Stimulated activated naive CD8-positive, alpha-beta T cell treated with anti-CD3 and anti-CD28 coated beads, Interleukin-15, amount 100 ng/mL, for 72 hours (primary cell): ENCODE results near the gene AUTS2.
"Not testable (repeated sequence)": the region's sequence is repeated elsewhere in the genome, so short reads cannot be mapped to it uniquely, and the experiment has no call there.

Experiments
- ATAC-seq: fragments of 150-1000 bp; cut with Tn5 transposase; 2 replicates; pipeline ENCODE4 v1.10.0; 2021; ENCODE audit warnings: mild to moderate bottlenecking, moderate library complexity
- DNase-seq, 2 donors: peaks; one replicate each; pipeline ENCODE4 v3.0.0; 2021 to 2022
- H3K27ac Mint-ChIP-seq, 2 donors: one replicate each; pipeline ENCODE4 v1.8.0; 2022; ENCODE audit warnings: mild to moderate bottlenecking in 2 of 2, mixed read lengths in 2 of 2, moderate library complexity in 2 of 2
- H3K27me3 Mint-ChIP-seq: one replicate; pipeline ENCODE4 v1.8.0; 2022; ENCODE audit warnings: mixed read lengths
- H3K4me1 Mint-ChIP-seq: one replicate; pipeline ENCODE4 v1.8.0; 2022; ENCODE audit warnings: mild to moderate bottlenecking, mixed read lengths
- H3K4me3 Mint-ChIP-seq, 2 donors: one replicate each; pipeline ENCODE4 v1.8.0; 2022; ENCODE audit warnings: mild to moderate bottlenecking in 2 of 2, mixed read lengths in 2 of 2, moderate library complexity in 1 of 2
- H3K9me3 Mint-ChIP-seq, 2 donors: one replicate each; pipeline ENCODE4 v1.8.0; 2022; ENCODE audit warnings: mixed read lengths in 2 of 2

The AUTS2 gene

DNA sequence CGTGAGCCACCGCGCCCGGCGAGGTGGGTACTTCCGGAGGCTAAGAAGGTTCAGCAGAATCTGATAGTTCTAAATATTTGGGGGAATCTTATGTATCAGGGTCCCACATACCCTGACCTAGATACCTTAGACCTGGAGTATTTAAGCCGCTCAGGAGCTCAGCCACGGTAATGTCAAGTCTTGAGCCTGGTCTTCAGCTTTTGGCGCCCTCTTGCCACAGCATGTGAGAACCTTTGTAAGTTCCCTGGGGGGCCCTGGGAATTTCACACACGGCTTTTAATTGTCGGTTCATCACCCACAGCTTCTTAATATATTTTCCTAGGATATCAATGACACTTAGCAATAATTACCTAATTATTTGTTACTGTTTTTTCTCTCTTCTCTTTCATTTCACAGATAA is 1209.4 kb downstream of the AUTS2 start:
- no peak for ATAC-seq

DNA sequence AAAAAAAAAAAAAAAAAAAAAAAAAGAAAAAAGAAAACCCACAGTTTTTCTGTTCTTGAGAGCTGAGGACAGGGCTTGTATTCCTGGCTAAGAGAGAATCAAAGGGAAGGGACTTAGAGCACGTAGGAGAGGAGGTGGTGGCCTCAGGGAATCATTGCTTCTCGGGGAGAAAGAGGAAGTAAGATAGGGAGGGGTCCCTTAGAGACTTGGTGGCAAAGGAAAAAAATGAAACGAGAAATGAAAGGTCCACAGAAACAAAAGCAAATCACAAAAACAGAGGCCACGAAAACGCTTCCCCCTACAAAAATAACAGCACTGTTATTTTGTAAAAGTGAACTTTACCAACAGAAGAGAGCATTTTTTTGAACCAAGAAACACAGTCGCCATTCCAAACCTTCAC is 1210.6 kb downstream of the AUTS2 start:
- H3K9me3 Mint-ChIP-seq = no peaks in the 10 kb centered on the region
- no peak for ATAC-seq

More for the DNA sequence above, 1209.4 kb downstream of the AUTS2 start:
- no peak for DNase-seq
- no peaks in the 10 kb centered on the region for H3K4me1 Mint-ChIP-seq
- H3K27me3 Mint-ChIP-seq = peaks cover 10% of the 10 kb centered on the region
- H3K4me3 Mint-ChIP-seq = no peak overlapping the region
- H3K9me3 Mint-ChIP-seq = peaks cover 5 to 8% of the 10 kb centered on the region in 2 donors
- no peak overlapping the region for H3K27ac Mint-ChIP-seq

DNA sequence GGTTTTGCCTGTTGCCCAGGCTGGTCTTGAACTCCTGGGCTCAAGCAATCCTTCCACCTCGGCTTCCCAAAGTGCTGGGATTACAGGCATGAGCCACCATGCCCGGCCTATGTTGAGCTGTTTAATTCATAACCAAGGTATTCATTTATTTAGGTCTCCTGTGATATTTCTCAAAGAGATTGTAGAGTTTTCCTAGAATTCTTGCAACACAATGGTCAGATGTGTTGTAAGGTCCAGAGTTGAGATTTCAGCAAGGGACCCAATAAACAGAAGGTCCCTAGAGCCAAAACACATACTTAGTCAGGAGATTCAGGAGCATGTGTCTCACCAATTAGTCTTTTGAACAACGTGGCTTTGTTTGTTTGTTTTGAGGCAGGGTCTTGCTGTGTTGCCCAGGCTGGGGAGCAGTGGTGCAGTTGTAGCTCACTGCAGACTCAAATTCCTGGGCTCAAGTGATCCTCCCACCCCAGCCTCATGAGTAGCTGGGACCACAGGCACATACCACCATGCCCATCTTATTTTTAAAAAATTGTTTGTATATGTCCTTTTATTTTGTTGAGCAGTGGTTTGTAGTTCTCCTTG is 1212.4 kb downstream of the AUTS2 start:
- Mint-ChIP-seq H3K27ac (no peak overlapping the region), H3K4me1 (no peaks in the 10 kb centered on the region), H3K4me3 (no peak overlapping the region), H3K27me3 (peaks cover 20% of the 10 kb centered on the region), H3K9me3 (no peaks in the 10 kb centered on the region)
- ATAC-seq = no peak
- DNase-seq = no peak

More for the DNA sequence above, 1210.6 kb downstream of the AUTS2 start:
- no peak for DNase-seq
- no peaks in the 10 kb centered on the region for H3K4me1 Mint-ChIP-seq
- H3K27ac Mint-ChIP-seq = no peak overlapping the region
- H3K4me3 Mint-ChIP-seq = no peak overlapping the region
- peaks cover 10% of the 10 kb centered on the region for H3K27me3 Mint-ChIP-seq

DNA sequence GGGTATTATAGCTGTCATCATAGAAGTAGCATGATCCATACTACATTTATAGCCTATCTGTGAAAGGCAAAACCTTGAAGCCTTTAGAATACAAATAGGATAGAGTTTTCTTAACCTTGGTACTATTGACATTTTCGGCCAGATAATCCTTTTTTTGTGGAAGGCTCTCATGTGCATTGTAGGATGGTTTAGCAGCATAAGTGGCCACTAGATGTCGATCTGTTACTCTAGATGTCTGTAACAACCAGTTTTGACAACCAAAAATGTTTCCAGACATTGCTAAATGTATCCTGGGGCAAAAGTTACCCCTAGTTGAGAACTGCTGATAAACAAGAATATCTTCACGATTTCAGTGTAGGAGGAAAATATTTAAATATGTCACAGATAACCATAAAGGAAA is 1214.2 kb downstream of the AUTS2 start:
- DNase-seq (no peak), ATAC-seq (no peak)
- peaks cover 20% of the 10 kb centered on the region for H3K27me3 Mint-ChIP-seq

DNA sequence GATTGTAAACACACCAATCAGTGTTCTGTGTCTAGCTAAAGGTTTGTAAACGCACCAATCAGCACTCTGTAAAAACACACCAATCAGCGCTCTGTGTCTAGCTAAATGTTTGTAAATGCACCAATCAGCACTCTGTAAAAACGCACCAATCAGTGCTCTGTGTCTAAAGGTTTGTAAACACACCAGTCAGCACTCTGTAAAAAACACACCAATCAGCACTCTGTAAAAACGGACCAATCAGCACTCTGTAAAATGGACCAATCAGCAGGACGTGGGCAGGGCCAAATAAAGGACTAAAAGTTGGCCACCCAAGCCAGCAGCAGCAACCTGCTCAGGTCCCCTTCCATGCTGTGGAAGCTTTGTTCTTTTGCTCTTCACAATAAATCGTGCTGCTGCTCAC is 1224.2 kb downstream of the AUTS2 start:
- not testable (repeated sequence) for H3K4me1 Mint-ChIP-seq, ATAC-seq, H3K27ac Mint-ChIP-seq, H3K4me3 Mint-ChIP-seq, H3K27me3 Mint-ChIP-seq, DNase-seq
- H3K9me3 Mint-ChIP-seq = peaks cover 19 to 31% of the 10 kb centered on the region in 2 donors

More for the DNA sequence above, 1214.2 kb downstream of the AUTS2 start:
- Mint-ChIP-seq H3K4me1 (no peaks in the 10 kb centered on the region), H3K9me3 (peaks cover 0 to under 1% of the 10 kb centered on the region in 2 donors), H3K4me3 (no peak overlapping the region), H3K27ac (no peak overlapping the region)

DNA sequence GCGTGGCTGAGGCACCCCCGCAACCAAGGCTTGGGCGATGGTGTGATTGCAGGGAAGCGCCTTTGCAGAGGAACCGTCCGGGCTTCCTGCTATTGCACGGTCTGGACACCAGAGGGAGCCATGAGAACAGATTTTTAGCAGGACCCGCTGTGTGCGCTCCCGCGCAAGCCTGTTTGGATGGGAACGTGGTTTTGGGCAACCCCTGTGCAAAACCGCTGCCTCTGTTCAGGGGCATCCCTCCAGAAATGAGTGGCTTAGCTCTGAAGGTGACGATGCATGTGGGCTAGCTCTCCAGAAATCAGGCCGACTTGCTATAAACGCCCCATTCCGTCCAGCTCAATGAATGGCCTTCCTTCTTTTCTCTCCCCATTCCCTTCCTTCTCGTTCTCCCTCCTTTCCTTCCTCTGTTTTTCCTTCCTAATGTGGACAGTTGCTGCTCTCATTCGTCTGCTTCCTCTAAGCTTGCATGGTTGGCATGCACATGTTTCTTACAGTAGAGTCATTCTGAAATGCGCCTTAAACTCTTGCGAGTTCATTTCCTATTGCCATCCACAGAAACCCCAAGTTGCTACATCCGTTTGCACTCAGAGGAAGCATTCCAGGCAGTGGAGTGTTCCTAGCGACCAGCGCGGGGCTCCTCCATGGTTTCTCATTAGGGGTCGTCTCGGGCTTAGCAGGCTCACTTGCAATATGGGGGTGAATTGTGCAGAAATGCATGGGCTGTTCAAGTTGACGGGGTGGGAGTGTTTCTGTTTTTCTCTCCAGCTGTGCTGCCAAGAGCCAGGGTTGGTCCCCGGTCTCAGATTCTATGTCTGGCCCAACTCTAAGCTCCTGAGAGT is 1231.2 kb downstream of the AUTS2 start:
- no peaks in the 10 kb centered on the region for H3K9me3 Mint-ChIP-seq
- H3K4me3 Mint-ChIP-seq = peak overlapping the region in 1 of 2 donors; percentile 2
- peak; percentile 63 to 71 for DNase-seq
- peak; percentile 93 for ATAC-seq
- H3K4me1 Mint-ChIP-seq = peaks cover 10% of the 10 kb centered on the region
- peaks cover 19% of the 10 kb centered on the region for H3K27me3 Mint-ChIP-seq
- H3K27ac Mint-ChIP-seq = no peak overlapping the region

DNA sequence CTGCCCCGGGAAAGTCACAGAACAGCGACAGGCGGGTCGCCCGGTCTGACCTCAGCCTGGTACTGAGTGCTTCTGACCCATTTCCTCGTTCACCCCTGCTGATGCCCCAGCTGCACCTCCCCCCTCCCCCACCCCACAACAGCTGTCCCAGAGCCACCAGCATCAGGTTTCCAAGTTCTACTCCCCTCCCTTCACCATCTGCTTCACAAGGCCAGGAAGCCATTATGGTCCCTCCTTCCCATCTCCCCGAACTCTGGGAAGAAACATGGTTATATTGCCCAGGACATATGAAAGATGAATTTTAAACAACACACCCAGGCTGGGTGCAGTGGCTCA is 1231.8 kb downstream of the AUTS2 start:
- Mint-ChIP-seq H3K27me3 (peaks cover 19% of the 10 kb centered on the region), H3K9me3 (no peaks in the 10 kb centered on the region), H3K4me1 (peaks cover 10% of the 10 kb centered on the region), H3K4me3 (no peak overlapping the region), H3K27ac (no peak overlapping the region)
- DNase-seq = no peak
- no peak for ATAC-seq

DNA sequence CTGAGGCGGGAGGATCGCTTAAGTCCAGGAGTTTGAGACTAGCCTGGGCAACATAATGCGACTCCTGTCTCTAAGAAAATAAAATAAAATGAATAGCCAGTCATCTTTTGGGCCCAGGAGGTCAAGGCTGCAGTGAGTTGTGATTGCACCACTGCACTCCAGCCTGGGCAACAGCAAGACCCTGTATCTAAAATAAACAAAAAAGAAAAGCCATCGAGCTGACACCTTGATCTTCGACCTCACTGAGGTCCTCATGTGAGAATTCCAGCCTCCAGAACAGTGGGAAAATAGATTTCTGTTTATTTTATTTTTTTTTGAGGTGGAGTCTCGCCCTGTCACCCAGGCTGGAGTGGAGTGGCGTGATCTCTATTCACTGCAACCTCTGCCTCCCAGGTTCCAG is 1232.2 kb downstream of the AUTS2 start:
- H3K27ac Mint-ChIP-seq = no peak overlapping the region
- no peak overlapping the region for H3K4me3 Mint-ChIP-seq
- DNase-seq = no peak
- no peak for ATAC-seq
- H3K27me3 Mint-ChIP-seq = peaks cover 19% of the 10 kb centered on the region
- H3K4me1 Mint-ChIP-seq = peaks cover 10% of the 10 kb centered on the region
- no peaks in the 10 kb centered on the region for H3K9me3 Mint-ChIP-seq

DNA sequence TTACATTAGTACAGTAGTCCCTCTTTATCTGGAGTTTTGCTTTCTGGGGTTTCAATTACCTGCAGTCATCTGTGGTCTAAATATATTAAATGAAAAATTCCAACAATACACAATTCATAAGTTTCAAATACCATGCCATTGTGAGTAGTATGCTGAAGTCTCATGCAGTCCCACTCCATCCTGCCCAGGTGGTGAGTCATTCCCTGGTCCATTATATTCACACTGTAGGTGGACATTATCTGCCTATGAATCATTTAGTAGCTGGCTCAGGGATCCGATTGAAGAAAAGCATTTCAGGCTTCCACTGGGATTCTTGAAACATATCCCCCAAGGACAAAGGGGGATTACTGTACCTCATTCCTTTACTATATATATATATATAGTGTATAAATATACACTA is 1235.5 kb downstream of the AUTS2 start:
- Mint-ChIP-seq H3K4me3 (no peak overlapping the region), H3K4me1 (peaks cover 10% of the 10 kb centered on the region), H3K27ac (no peak overlapping the region), H3K27me3 (peaks cover 18% of the 10 kb centered on the region), H3K9me3 (no peaks in the 10 kb centered on the region)
- no peak for ATAC-seq
- DNase-seq = no peak

DNA sequence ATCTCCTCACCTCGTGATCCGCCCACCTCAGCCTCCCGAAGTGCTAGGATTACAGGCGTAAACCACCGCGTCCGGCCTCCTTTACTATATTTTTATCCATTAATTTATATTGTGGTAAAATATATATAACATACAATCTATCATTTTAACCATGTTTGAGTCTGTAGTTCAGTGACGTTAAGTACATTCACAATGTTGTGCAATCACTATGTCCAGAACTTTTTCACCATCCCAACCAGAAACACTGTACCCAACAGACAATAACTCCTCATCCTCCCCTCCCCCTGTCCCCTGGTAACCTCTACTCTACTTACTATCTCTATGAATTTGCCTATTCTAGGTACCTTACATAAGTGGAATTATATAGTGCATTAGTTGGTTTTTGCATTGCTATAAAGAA is 1236.1 kb downstream of the AUTS2 start:
- Mint-ChIP-seq H3K27ac (no peak overlapping the region), H3K4me1 (peaks cover 4% of the 10 kb centered on the region), H3K27me3 (peaks cover 11% of the 10 kb centered on the region), H3K4me3 (no peak overlapping the region), H3K9me3 (peaks cover 0 to 3% of the 10 kb centered on the region in 2 donors)
- DNase-seq (no peak), ATAC-seq (no peak)

DNA sequence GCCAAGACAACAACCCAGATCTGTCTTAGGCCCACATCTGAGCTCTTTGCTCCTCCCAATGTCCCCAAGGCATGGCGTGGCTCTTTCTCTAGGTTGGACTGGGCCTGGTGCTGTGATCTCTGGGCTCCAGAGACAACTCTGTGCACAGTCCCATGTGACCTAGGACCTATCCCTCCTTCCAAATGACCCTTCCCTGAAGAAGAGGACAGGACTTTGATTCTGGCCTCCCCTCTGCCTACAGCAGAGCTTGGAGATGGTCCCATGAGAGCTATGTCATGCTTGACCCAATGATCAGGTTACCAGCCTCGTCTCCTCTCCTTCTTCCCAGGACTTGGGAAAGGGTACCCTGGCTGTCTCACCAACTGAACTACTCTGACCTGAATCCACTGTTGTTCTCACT is 1237.4 kb downstream of the AUTS2 start:
- DNase-seq (no peak), ATAC-seq (no peak)
- H3K27me3 Mint-ChIP-seq = no peaks in the 10 kb centered on the region
- peaks cover 5 to 7% of the 10 kb centered on the region in 2 donors for H3K9me3 Mint-ChIP-seq
- no peak overlapping the region for H3K4me3 Mint-ChIP-seq
- no peaks in the 10 kb centered on the region for H3K4me1 Mint-ChIP-seq
- no peak overlapping the region for H3K27ac Mint-ChIP-seq

DNA sequence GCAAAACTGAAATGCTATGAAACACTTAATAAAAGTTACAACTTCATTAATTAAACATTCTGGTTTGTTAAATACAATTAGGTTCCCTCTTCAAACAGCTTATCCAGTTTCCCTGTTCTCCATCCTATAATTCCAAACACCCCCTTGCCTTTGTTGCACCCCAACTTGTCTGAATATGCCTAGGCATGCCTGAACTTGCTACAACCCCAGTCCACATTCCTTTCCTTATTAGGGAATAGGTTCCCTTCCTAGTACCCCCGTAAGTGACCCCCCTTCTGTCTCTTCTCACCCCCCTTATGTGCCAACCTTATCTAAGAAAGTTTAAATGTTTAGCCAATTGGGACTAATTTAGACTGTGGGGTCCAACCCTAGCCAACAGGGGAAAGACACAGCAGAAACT is 1238.0 kb downstream of the AUTS2 start:
- no peak overlapping the region for H3K4me3 Mint-ChIP-seq
- DNase-seq = no peak
- H3K27ac Mint-ChIP-seq = no peak overlapping the region
- ATAC-seq = no peak
- no peaks in the 10 kb centered on the region for H3K27me3 Mint-ChIP-seq
- H3K4me1 Mint-ChIP-seq = no peaks in the 10 kb centered on the region
- peaks cover 9 to 12% of the 10 kb centered on the region in 2 donors for H3K9me3 Mint-ChIP-seq

DNA sequence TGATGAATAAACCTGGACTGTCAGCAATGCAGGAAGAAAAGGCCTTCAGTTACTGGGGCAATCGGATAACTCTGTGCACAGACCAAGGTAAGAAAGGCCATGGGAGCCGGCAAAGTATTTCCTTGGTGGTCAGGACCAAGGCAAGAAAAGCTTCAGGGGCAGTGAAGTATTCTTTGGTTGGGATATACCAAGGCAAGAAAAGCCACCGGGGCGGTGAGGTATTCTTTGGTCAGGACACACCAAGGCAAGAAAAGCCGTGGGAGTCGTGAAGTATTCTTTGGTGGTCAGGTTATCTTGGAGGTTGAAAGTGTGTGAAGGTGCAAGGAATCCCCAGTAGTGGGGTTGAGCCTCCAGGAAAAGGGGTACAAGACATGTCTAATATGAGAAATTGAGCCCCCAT is 1238.7 kb downstream of the AUTS2 start:
- H3K27ac Mint-ChIP-seq = no peak overlapping the region
- H3K9me3 Mint-ChIP-seq = peaks cover 9 to 14% of the 10 kb centered on the region in 2 donors
- H3K27me3 Mint-ChIP-seq = no peaks in the 10 kb centered on the region

DNA sequence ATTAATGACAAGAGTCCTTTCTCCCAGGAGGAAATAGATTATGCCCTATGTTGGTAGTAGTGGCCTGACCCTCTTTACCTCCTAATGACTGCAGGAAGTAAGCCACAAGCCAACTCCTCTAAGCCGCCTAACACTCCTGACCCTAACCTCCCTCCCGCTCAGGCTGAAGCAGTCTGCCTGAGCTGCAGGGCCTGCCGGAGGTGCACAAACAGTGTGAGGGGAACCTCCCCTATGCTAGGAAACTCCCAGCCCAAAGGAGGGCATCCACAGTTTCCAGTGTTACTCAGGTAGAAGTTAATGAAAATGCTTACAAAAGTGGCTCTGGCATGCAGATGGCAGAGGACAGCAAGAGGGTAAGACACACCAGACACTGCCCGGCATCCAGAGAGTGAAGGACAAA is 1239.3 kb downstream of the AUTS2 start:
- no peaks in the 10 kb centered on the region for H3K27me3 Mint-ChIP-seq
- ATAC-seq (no peak), DNase-seq (no peak)
- peaks cover 9 to 19% of the 10 kb centered on the region in 2 donors for H3K9me3 Mint-ChIP-seq
- no peak overlapping the region for H3K27ac Mint-ChIP-seq
- H3K4me3 Mint-ChIP-seq = no peak overlapping the region
- no peaks in the 10 kb centered on the region for H3K4me1 Mint-ChIP-seq

More for the DNA sequence above, 1238.7 kb downstream of the AUTS2 start:
- ATAC-seq (no peak), DNase-seq (no peak)
- no peak overlapping the region for H3K4me3 Mint-ChIP-seq
- H3K4me1 Mint-ChIP-seq = no peaks in the 10 kb centered on the region

DNA sequence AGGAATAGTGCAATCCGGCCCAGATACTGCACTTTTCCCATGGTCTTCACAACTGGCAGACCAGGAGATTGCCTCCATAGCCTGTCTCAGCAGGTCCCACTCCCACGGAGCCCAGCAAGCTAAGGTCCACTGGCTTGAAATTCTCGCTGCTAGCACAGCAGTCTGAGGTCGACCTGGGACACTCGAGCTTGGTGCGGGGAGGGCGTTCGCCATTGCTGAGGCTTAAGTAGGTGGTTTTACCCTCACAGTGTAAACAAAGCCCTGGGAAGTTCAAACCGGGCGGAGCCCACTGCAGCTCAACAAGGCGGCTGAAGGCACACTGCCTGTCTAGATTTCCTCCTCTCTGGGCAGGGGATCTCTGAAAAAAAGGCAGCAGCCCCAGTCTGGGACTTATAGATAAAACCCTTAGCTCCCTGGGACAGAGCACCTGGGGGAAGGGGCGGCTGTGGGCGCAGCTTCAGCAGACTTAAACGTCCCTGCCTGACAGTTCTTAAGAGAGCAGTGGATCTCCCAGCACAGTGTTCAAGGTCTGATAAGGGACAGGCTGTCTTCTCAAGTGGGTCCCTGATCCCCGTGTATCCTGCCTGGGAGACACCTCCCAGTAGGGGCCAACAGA is 1240.1 kb downstream of the AUTS2 start:
- ATAC-seq (no peak), DNase-seq (no peak)
- no peak overlapping the region for H3K4me3 Mint-ChIP-seq
- no peaks in the 10 kb centered on the region for H3K27me3 Mint-ChIP-seq
- no peak overlapping the region for H3K27ac Mint-ChIP-seq
- H3K4me1 Mint-ChIP-seq = no peaks in the 10 kb centered on the region
- peaks cover 9 to 19% of the 10 kb centered on the region in 2 donors for H3K9me3 Mint-ChIP-seq
